ENCODE measurements around the gene PCBD1. TPM values are rescaled to one million over a fixed set of nuclear protein-coding genes. Genes with fewer than 3 reads are reported as not detected.

Gene PCBD1
- total and polyA plus RNA-seq, 4 experiments from 2014 or later: 12.4 to 22.5 (median 18.0) TPM

GRCh38 chr10:70890917-70891431 is 2.6 kb upstream of the PCBD1 start:
- DNase-seq: no peak
- Histone ChIP-seq H3K9me3 (ENCODE audit: control insufficient read depth in 1 of 2, low read length in 2 of 2) (no peaks in the 10 kb centered on the region), H3K4me1 (ENCODE audit: insufficient read depth, low read length) (peaks cover 7% of the 10 kb centered on the region), H3K27me3 (ENCODE audit: insufficient read depth, low read length) (no peaks in the 10 kb centered on the region), H3K36me3 (ENCODE audit: insufficient read depth, low read length) (no peaks in the 10 kb centered on the region), H3K27ac (ENCODE audit: low read depth, low read length) (no peak overlapping the region), H3K4me3 (ENCODE audit: low read length in 2 of 2) (no peak overlapping the region)
- CTCF ChIA-PET (ENCODE audit: partially characterized antibody): interaction anchor here (1.2 to 1.4 kb wide), 3 partner anchors 11 to 34 kb away, joined by 3 to 4 read pairs (median 3); no protein-coding TSS in a partner anchor
- H3K27me3 Mint-ChIP-seq: no peaks in the 10 kb centered on the region
- H3K4me1 Mint-ChIP-seq: peaks cover 4 to 16% (median 10%) of the 10 kb centered on the region in 4 donors
- H3K4me3 Mint-ChIP-seq: peak overlapping the region in 1 of 8 donors; percentile 17
- no peak overlapping the region for H3K27ac Mint-ChIP-seq
- H3K9me3 Mint-ChIP-seq: no peaks in the 10 kb centered on the region
- intact Hi-C loops (cut with micrococcal nuclease): no loop called here
- H3K36me3 Mint-ChIP-seq: no peaks in the 10 kb centered on the region
- POLR2A ChIA-PET (ENCODE audit: partially characterized antibody): no interaction called here

- Mint-ChIP-seq H3K27me3 (no peaks in the 10 kb centered on the region), H3K27ac (peak overlapping the region in 1 of 7 donors; percentile 72), H3K4me3 (peak overlapping the region; percentile 60 to 93 (median 86)), H3K9me3 (no peaks in the 10 kb centered on the region), H3K4me1 (peaks cover 4 to 16% (median 10%) of the 10 kb centered on the region in 4 donors), H3K36me3 (peaks cover 5% of the 10 kb centered on the region in 2 donors)
- Histone ChIP-seq H3K9me3 (ENCODE audit: control insufficient read depth in 1 of 2, low read length in 2 of 2) (no peaks in the 10 kb centered on the region), H3K27ac (ENCODE audit: low read depth, low read length) (no peak overlapping the region), H3K4me1 (ENCODE audit: insufficient read depth, low read length) (peaks cover 7% of the 10 kb centered on the region), H3K27me3 (ENCODE audit: insufficient read depth, low read length) (no peaks in the 10 kb centered on the region), H3K4me3 (ENCODE audit: low read length in 2 of 2) (no peak overlapping the region), H3K36me3 (ENCODE audit: insufficient read depth, low read length) (peaks cover 3% of the 10 kb centered on the region)
- intact Hi-C loops (cut with micrococcal nuclease): no loop called here
- ChIA-PET CTCF (ENCODE audit: partially characterized antibody) (interaction anchor here (1.4 kb wide), 1 partner anchor 36 kb away, joined by 3 read pairs; no protein-coding TSS in a partner anchor), POLR2A (ENCODE audit: partially characterized antibody) (no interaction called here)
- DNase-seq: no peak
Observed at GRCh38 chr10:70889291-70889690, 926 bp upstream of the PCBD1 start.

DNA sequence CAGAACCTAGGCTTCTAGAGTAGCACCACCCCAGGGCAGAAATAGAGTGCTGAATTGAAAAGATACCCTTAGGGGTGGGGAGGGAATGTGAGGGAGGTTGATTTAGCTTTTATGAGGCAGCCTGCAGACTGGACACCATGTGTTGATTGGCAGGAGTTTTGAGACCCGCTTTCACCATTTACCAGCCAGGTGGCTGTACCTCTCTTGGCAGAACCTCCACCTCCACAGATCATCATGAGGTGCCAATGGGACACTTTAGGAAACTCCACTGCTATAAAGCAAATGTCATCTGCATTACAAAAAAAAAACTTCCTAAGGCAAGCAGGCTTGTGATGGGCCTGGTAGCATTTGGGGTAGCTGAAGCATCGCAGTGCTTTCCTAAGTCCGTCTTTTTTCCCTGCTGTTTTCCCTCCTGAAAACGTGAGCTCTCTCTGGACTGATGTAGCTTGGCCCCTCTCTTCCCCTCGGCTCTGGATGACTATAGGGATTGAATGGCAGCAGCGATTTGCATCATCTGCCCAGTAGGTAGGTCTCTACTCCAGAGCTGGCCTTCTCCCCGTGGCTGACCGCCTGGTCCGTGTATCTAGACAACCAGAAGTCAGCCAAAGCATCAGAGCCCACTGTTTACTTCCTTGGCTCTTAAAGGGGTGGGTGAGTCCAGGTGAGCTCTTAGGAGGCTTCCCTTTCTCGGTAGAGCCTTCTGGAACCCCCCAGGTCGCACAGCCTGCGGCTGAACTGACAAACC is 1.3 kb downstream of the PCBD1 start:
- Histone ChIP-seq H3K9me3 (ENCODE audit: control insufficient read depth in 1 of 2, low read length in 2 of 2) (no peaks in the 10 kb centered on the region), H3K4me1 (ENCODE audit: insufficient read depth, low read length) (peaks cover 7% of the 10 kb centered on the region), H3K27me3 (ENCODE audit: insufficient read depth, low read length) (no peaks in the 10 kb centered on the region), H3K36me3 (ENCODE audit: insufficient read depth, low read length) (peaks cover 3% of the 10 kb centered on the region), H3K4me3 (ENCODE audit: low read length in 2 of 2) (peak overlapping the region; percentile 26 to 77), H3K27ac (ENCODE audit: low read depth, low read length) (peak overlapping the region; percentile 73)
- peak overlapping the region; percentile 73 to 93 (median 82) for H3K4me3 Mint-ChIP-seq
- CTCF ChIA-PET (ENCODE audit: partially characterized antibody): interaction anchor here (1.0 to 3.1 kb wide), 8 partner anchors 10 to 337 kb away, joined by 3 to 13 read pairs (median 4); partner anchors contain the start of gene SGPL1
- no peak for DNase-seq
- intact Hi-C loops (cut with micrococcal nuclease): no loop called here
- peaks cover 4 to 16% (median 10%) of the 10 kb centered on the region in 4 donors for H3K4me1 Mint-ChIP-seq
- H3K36me3 Mint-ChIP-seq: peaks cover 9 to 12% of the 10 kb centered on the region in 2 donors
- no peaks in the 10 kb centered on the region for H3K9me3 Mint-ChIP-seq
- no peaks in the 10 kb centered on the region for H3K27me3 Mint-ChIP-seq
- POLR2A ChIA-PET (ENCODE audit: partially characterized antibody): interaction anchor here (0.6 to 1.1 kb wide), 3 partner anchors 9 to 483 kb away, joined by 3 read pairs; partner anchors contain the start of gene EIF4EBP2
- peak overlapping the region; percentile 69 to 91 (median 76) for H3K27ac Mint-ChIP-seq

GRCh38 chr10:70885931-70886903 is 2.1 kb downstream of the PCBD1 start:
- H3K9me3 ChIP-seq (ENCODE audit: control insufficient read depth in 1 of 2, low read length in 2 of 2): no peaks in the 10 kb centered on the region
- Mint-ChIP-seq H3K27me3 (no peaks in the 10 kb centered on the region), H3K4me3 (peak overlapping the region in 6 of 8 donors; percentile 12 to 86 (median 50)), H3K36me3 (peaks cover 9 to 12% of the 10 kb centered on the region in 2 donors), H3K27ac (peak overlapping the region; percentile 0 to 90 (median 53)), H3K4me1 (peaks cover 4 to 16% (median 10%) of the 10 kb centered on the region in 4 donors), H3K9me3 (no peaks in the 10 kb centered on the region)
- no peak overlapping the region for H3K4me3 ChIP-seq (ENCODE audit: low read length in 2 of 2)
- H3K4me1 ChIP-seq (ENCODE audit: insufficient read depth, low read length): peaks cover 7% of the 10 kb centered on the region
- H3K27me3 ChIP-seq (ENCODE audit: insufficient read depth, low read length): no peaks in the 10 kb centered on the region
- DNase-seq: no peak
- ChIA-PET POLR2A (ENCODE audit: partially characterized antibody) (no interaction called here), CTCF (ENCODE audit: partially characterized antibody) (interaction anchor here (1.1 to 3.1 kb wide), 5 partner anchors 9 to 336 kb away, joined by 3 to 13 read pairs (median 5); partner anchors contain the start of gene SGPL1)
- H3K36me3 ChIP-seq (ENCODE audit: insufficient read depth, low read length): peaks cover 3% of the 10 kb centered on the region
- intact Hi-C loops (cut with micrococcal nuclease): no loop called here
- H3K27ac ChIP-seq (ENCODE audit: low read depth, low read length): no peak overlapping the region

DNA sequence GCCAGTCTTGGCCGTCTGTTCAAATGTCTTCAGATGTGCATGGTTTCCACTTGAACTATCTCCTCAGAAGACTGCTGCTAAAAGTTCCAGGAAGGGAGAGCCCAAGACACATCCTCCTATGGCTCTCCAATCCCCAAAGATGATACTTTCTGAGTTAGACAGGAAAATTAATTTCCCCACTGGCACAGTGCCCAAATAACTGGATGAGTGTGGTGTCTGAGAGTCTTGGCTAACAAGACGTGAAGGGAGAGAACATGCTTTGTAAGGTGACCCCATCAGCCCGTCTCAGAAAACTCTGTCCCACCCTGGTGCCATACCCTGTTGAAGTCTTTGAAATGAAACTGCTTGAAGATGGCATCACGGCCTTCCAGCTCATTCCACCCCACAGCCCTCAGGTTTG is 2.9 kb downstream of the PCBD1 start:
- no peak overlapping the region for H3K4me3 ChIP-seq (ENCODE audit: low read length in 2 of 2)
- CTCF ChIA-PET (ENCODE audit: partially characterized antibody): interaction anchor here (3.1 kb wide), 1 partner anchor 8 kb away, joined by 13 read pairs; no protein-coding TSS in a partner anchor
- H3K9me3 ChIP-seq (ENCODE audit: control insufficient read depth in 1 of 2, low read length in 2 of 2): no peaks in the 10 kb centered on the region
- Mint-ChIP-seq H3K27ac (peak overlapping the region in 3 of 7 donors; percentile 17 to 44 (median 29)), H3K36me3 (peaks cover 9 to 12% of the 10 kb centered on the region in 2 donors), H3K4me3 (no peak overlapping the region), H3K9me3 (no peaks in the 10 kb centered on the region), H3K4me1 (peaks cover 4 to 16% (median 10%) of the 10 kb centered on the region in 4 donors), H3K27me3 (no peaks in the 10 kb centered on the region)
- no peak overlapping the region for H3K27ac ChIP-seq (ENCODE audit: low read depth, low read length)
- no peaks in the 10 kb centered on the region for H3K27me3 ChIP-seq (ENCODE audit: insufficient read depth, low read length)
- DNase-seq: no peak
- H3K4me1 ChIP-seq (ENCODE audit: insufficient read depth, low read length): peaks cover 7% of the 10 kb centered on the region
- POLR2A ChIA-PET (ENCODE audit: partially characterized antibody): no interaction called here
- intact Hi-C loops (cut with micrococcal nuclease): no loop called here
- peaks cover 3% of the 10 kb centered on the region for H3K36me3 ChIP-seq (ENCODE audit: insufficient read depth, low read length)

- Mint-ChIP-seq H3K9me3 (no peaks in the 10 kb centered on the region), H3K27ac (peak overlapping the region in 1 of 7 donors; percentile 49), H3K4me3 (no peak overlapping the region), H3K4me1 (peaks cover 8 to 23% (median 12%) of the 10 kb centered on the region in 4 donors), H3K36me3 (peaks cover 9 to 15% of the 10 kb centered on the region in 2 donors), H3K27me3 (no peaks in the 10 kb centered on the region)
- Histone ChIP-seq H3K36me3 (ENCODE audit: insufficient read depth, low read length) (peaks cover 3% of the 10 kb centered on the region), H3K4me3 (ENCODE audit: low read length in 2 of 2) (no peak overlapping the region), H3K27ac (ENCODE audit: low read depth, low read length) (no peak overlapping the region), H3K4me1 (ENCODE audit: insufficient read depth, low read length) (peaks cover 7% of the 10 kb centered on the region), H3K27me3 (ENCODE audit: insufficient read depth, low read length) (no peaks in the 10 kb centered on the region), H3K9me3 (ENCODE audit: control insufficient read depth in 1 of 2, low read length in 2 of 2) (no peaks in the 10 kb centered on the region)
- intact Hi-C loops (cut with micrococcal nuclease): no loop called here
- ChIA-PET CTCF (ENCODE audit: partially characterized antibody) (interaction anchor here (0.6 to 1.4 kb wide), 6 partner anchors 12 to 935 kb away, joined by 3 to 6 read pairs (median 4); no protein-coding TSS in a partner anchor), POLR2A (ENCODE audit: partially characterized antibody) (no interaction called here)
- DNase-seq: no peak
Observed at GRCh38 chr10:70884741-70885140, 3.6 kb downstream of the PCBD1 start.
